ENCODE measurements around the gene AADAC. TPM values are rescaled to one million over a fixed set of nuclear protein-coding genes. Genes with fewer than 3 reads are reported as not detected.

Gene AADAC
- polyA plus RNA-seq, 1 donor from 2014 or later, result not detected

DNA sequence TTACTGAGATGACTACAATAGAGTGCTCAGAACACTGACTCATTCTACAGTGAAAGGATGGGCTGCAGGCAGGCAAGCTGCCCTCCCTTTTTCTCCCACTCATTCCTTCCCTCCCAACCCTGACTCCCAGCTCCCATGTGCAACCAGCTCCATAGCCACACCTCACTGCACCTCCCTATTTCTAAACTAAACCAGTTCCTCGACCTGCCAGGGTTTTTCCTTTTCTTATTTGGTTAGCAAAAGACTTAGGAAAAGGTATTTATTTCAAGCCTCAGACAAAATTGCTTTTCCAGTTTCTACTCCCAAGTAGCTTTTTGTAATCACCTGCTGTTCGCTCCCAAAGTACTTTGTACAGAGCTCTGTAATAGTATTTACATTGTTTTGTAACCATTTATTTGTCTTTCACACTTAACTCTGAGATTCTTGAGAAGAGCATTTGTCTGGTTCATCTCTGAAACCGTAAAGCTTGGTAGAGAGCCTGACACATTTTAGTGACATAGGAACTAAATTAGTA is 2.2 kb downstream of the AADAC start:
- Histone ChIP-seq H3K9me2 (ENCODE audit: insufficient read depth, low read length) (no peaks in the 10 kb centered on the region), H3K36me3 (ENCODE audit: insufficient read depth, low read length) (no peaks in the 10 kb centered on the region), H3K27me3 (ENCODE audit: insufficient read depth, low read depth, low read length) (no peaks in the 10 kb centered on the region), H3F3A (ENCODE audit: insufficient read depth, low read length, poor library complexity, severe bottlenecking) (no peaks in the 10 kb centered on the region), H3K4me2 (ENCODE audit: low read length) (no peak overlapping the region), H3K9ac (ENCODE audit: low read length) (no peak overlapping the region), H2AFZ (ENCODE audit: low read depth, low read length) (no peak overlapping the region), H4K20me1 (ENCODE audit: insufficient read depth) (no peaks in the 10 kb centered on the region), H3K4me3 (ENCODE audit: low read length) (no peak overlapping the region), H3K9me3 (ENCODE audit: low read length) (no peaks in the 10 kb centered on the region), H3K27ac (ENCODE audit: low read length) (no peak overlapping the region), H3K79me2 (replicated peaks; ENCODE audit: insufficient read depth, low read length) (no peaks in the 10 kb centered on the region)
- TF ChIP-seq, protein P1, sequence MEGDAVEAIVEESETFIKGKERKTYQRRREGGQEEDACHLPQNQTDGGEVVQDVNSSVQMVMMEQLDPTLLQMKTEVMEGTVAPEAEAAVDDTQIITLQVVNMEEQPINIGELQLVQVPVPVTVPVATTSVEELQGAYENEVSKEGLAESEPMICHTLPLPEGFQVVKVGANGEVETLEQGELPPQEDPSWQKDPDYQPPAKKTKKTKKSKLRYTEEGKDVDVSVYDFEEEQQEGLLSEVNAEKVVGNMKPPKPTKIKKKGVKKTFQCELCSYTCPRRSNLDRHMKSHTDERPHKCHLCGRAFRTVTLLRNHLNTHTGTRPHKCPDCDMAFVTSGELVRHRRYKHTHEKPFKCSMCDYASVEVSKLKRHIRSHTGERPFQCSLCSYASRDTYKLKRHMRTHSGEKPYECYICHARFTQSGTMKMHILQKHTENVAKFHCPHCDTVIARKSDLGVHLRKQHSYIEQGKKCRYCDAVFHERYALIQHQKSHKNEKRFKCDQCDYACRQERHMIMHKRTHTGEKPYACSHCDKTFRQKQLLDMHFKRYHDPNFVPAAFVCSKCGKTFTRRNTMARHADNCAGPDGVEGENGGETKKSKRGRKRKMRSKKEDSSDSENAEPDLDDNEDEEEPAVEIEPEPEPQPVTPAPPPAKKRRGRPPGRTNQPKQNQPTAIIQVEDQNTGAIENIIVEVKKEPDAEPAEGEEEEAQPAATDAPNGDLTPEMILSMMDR (IDR thresholded peaks at IDR 0.05; ENCODE audit: poor library complexity, severe bottlenecking), result no peak
- no peak for TF ChIP-seq RAD21 (conservative IDR thresholded peaks at IDR 0.05)
- TF ChIP-seq, protein P2, sequence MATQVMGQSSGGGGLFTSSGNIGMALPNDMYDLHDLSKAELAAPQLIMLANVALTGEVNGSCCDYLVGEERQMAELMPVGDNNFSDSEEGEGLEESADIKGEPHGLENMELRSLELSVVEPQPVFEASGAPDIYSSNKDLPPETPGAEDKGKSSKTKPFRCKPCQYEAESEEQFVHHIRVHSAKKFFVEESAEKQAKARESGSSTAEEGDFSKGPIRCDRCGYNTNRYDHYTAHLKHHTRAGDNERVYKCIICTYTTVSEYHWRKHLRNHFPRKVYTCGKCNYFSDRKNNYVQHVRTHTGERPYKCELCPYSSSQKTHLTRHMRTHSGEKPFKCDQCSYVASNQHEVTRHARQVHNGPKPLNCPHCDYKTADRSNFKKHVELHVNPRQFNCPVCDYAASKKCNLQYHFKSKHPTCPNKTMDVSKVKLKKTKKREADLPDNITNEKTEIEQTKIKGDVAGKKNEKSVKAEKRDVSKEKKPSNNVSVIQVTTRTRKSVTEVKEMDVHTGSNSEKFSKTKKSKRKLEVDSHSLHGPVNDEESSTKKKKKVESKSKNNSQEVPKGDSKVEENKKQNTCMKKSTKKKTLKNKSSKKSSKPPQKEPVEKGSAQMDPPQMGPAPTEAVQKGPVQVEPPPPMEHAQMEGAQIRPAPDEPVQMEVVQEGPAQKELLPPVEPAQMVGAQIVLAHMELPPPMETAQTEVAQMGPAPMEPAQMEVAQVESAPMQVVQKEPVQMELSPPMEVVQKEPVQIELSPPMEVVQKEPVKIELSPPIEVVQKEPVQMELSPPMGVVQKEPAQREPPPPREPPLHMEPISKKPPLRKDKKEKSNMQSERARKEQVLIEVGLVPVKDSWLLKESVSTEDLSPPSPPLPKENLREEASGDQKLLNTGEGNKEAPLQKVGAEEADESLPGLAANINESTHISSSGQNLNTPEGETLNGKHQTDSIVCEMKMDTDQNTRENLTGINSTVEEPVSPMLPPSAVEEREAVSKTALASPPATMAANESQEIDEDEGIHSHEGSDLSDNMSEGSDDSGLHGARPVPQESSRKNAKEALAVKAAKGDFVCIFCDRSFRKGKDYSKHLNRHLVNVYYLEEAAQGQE (IDR thresholded peaks at IDR 0.05; ENCODE audit: borderline replicate concordance), result no peak
- TF ChIP-seq EZH2 (IDR thresholded peaks at IDR 0.05; ENCODE audit: borderline replicate concordance, insufficient read depth, low read length, poor library complexity, severe bottlenecking), result no peak
- TF ChIP-seq TAF1 (IDR thresholded peaks at IDR 0.05; ENCODE audit: low read depth), result no peak
- TF ChIP-seq EP300 (conservative IDR thresholded peaks at IDR 0.05; ENCODE audit: poor library complexity, severe bottlenecking), result no peak
- TF ChIP-seq SMC3 (conservative IDR thresholded peaks at IDR 0.05; ENCODE audit: poor library complexity), result no peak

DNA sequence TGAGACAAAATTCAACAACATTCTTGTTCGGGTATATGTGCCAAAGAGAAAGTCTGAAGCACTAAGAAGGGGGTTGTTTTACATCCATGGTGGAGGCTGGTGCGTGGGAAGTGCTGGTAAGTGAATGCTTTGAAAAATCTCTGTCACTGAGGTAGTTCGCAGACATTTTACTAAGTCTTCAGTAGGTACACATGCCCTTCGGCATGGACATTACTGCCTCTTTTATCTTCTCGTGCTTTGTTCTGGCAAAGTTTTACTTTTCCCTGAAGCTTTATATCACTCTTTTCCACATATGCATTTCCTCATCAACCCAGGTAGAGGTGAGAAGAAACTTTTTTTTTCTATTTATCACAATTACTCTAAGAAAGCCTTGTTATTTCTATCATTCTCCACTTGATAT is 3.6 kb downstream of the AADAC start:
- H3K27me3 ChIP-seq (ENCODE audit: insufficient read depth, low read depth, low read length), result no peaks in the 10 kb centered on the region
- H3K4me2 ChIP-seq (ENCODE audit: low read length), result no peak overlapping the region
- no peak overlapping the region for H2AFZ ChIP-seq (ENCODE audit: low read depth, low read length)
- H3K9ac ChIP-seq (ENCODE audit: low read length), result no peak overlapping the region
- no peak overlapping the region for H3K27ac ChIP-seq (ENCODE audit: low read length)
- no peaks in the 10 kb centered on the region for H3F3A ChIP-seq (ENCODE audit: insufficient read depth, low read length, poor library complexity, severe bottlenecking)
- no peaks in the 10 kb centered on the region for H3K9me2 ChIP-seq (ENCODE audit: insufficient read depth, low read length)
- TF ChIP-seq, protein P2 (IDR thresholded peaks at IDR 0.05; ENCODE audit: borderline replicate concordance), result no peak
- TF ChIP-seq, protein P1 (IDR thresholded peaks at IDR 0.05; ENCODE audit: poor library complexity, severe bottlenecking), result no peak
- TF ChIP-seq EZH2 (IDR thresholded peaks at IDR 0.05; ENCODE audit: borderline replicate concordance, insufficient read depth, low read length, poor library complexity, severe bottlenecking) (no peak), POLR2AphosphoS5 (IDR thresholded peaks at IDR 0.05) (no peak), TAF1 (IDR thresholded peaks at IDR 0.05; ENCODE audit: low read depth) (no peak)
- H3K9me3 ChIP-seq (ENCODE audit: low read length), result no peaks in the 10 kb centered on the region
- H4K20me1 ChIP-seq (ENCODE audit: insufficient read depth), result no peaks in the 10 kb centered on the region
- no peaks in the 10 kb centered on the region for H3K79me2 ChIP-seq (replicated peaks; ENCODE audit: insufficient read depth, low read length)
- no peak overlapping the region for H3K4me3 ChIP-seq (ENCODE audit: low read length)
- no peaks in the 10 kb centered on the region for H3K36me3 ChIP-seq (ENCODE audit: insufficient read depth, low read length)
